ENCODE measurements around the gene EYA2.

The EYA2 gene

DNA sequence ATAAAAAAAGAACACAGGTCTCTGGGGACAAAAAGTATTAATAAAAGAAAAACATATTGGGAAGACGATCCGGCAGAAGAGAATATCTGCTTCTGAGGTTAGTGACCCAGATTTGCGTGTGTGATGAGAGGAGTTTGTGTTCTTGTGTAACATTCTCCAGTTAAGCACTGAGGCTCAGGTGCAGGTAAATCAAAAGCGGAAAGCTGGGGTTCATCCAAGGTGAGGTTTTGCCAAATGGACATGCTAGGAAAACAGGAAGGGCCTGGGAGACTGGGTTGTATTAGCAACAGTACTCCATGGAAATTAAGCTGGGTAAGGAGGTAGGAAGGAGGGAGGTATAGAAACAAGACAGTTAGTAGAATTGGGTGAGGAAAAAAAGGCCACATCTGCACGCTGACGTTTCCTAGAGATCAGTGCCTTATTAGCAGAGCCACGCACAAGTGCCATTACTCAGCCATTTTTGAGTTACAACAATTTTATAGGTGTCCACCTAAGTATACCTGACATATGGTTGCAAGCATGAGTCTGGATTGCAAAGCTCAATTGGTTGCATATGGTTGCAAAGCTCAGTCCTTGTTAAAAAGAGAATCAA is 322.3 kb downstream of the EYA2 start:
- Mint-ChIP-seq H3K4me3 (no peak overlapping the region), H3K27ac (no peak overlapping the region), H3K27me3 (ENCODE audit: low read depth) (no peaks in the 10 kb centered on the region), H3K9me3 (no peaks in the 10 kb centered on the region), H3K36me3 (ENCODE audit: low read depth) (peaks cover 37% of the 10 kb centered on the region), H3K4me1 (ENCODE audit: low read depth) (peaks cover 4% of the 10 kb centered on the region)

DNA sequence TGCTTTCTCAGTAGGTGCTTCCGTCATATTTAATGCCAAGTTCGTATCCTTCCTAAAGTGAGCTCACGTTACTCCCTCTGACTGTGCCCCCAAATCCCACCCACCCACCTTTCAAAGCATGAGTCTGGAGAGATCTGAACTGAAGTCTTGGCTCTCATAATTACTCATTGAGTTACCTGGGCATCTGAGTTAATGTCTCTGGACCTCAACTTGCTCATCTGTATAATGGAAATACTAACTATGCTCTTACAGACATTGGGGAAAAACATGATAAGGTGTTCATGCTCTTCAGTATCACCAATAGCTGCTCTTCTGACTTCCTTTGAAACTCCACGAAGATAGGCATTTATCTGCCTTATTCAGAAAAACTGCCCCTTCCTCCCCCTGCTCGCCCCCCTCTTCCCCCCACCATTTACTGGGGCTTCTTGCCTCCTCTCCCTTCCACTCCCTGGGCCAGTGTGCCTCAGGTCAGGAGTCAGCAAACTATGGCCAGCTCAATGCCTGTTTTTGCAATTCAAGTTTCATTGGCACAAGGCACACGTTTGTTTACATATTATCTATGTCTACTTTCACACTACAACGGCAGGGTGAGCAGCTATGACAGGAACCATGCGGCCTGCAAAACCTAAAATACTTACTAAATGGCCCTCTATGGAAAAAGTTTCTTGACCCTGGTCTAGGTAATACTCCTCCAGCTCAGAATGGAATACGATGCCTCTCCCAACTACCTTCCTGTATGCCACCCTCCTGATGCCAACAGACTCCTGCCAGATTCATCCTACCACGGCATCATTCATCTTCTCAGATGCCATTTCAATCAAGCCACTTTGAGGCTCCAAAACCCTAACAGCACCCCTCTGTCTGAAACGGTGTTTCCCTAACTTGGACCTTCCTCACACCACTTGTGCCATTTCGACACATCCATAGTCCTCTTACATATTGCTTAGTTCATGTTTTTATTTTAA is 323.1 kb downstream of the EYA2 start:
- Mint-ChIP-seq H3K27me3 (ENCODE audit: low read depth) (no peaks in the 10 kb centered on the region), H3K36me3 (ENCODE audit: low read depth) (peaks cover 41% of the 10 kb centered on the region), H3K4me1 (ENCODE audit: low read depth) (peaks cover 10% of the 10 kb centered on the region), H3K4me3 (no peak overlapping the region), H3K9me3 (no peaks in the 10 kb centered on the region), H3K27ac (no peak overlapping the region)

DNA sequence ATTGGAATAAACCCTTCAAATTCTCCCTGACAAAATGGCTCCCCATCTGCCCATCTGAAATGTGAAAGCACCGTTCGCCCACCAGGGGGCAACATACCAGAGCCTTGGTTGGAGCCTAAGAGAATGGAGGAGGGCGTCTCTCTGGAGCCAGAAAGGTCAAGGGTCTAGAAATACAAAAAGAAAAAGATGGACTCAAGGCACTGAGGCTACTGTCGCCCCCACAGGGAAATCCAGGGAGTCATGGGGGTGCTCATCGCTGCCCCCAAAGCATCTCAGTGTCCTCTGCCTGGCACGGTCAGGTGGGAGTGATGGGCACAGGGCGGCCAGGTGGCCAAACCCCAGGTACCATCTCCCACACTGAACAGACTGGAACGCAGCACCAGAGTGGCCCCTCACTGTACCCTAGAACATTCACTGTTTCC is 325.5 kb downstream of the EYA2 start:
- H3K4me3 Mint-ChIP-seq = no peak overlapping the region
- H3K27me3 Mint-ChIP-seq (ENCODE audit: low read depth) = no peaks in the 10 kb centered on the region
- peaks cover 12% of the 10 kb centered on the region for H3K4me1 Mint-ChIP-seq (ENCODE audit: low read depth)
- H3K9me3 Mint-ChIP-seq = no peaks in the 10 kb centered on the region
- H3K27ac Mint-ChIP-seq = no peak overlapping the region
- H3K36me3 Mint-ChIP-seq (ENCODE audit: low read depth) = peaks cover 50% of the 10 kb centered on the region

DNA sequence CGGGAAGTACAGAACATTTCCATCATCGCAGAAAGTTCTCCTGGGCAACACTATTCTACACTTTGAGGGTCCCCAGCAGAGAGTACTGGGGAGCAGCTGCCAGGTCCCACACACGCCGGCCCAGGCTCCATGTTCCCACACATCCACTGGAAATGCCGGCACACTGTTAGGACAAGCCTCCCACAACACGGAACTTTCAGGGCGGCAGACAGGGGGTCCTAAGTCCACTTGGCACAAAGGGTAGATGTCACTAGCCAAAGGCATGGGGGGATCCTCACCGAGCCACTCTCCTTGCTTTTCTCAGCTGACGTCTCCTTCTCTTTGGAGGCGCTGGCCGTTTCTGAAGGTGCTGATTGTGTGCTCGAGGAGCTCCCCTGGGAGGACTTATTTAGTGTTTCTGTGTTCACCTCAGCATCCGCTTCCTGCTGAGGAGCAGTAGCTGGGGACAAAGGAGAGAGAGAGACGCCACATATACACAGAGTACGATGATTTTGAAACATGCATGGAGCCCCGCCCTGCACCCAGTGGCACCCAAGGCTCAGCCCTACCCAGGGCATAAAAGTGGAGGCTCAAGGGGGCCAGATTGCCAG is 326.5 kb downstream of the EYA2 start:
- H3K27ac Mint-ChIP-seq = no peak overlapping the region
- peaks cover 45% of the 10 kb centered on the region for H3K36me3 Mint-ChIP-seq (ENCODE audit: low read depth)
- no peaks in the 10 kb centered on the region for H3K27me3 Mint-ChIP-seq (ENCODE audit: low read depth)
- no peaks in the 10 kb centered on the region for H3K9me3 Mint-ChIP-seq
- H3K4me1 Mint-ChIP-seq (ENCODE audit: low read depth) = peaks cover 9% of the 10 kb centered on the region
- no peak overlapping the region for H3K4me3 Mint-ChIP-seq

DNA sequence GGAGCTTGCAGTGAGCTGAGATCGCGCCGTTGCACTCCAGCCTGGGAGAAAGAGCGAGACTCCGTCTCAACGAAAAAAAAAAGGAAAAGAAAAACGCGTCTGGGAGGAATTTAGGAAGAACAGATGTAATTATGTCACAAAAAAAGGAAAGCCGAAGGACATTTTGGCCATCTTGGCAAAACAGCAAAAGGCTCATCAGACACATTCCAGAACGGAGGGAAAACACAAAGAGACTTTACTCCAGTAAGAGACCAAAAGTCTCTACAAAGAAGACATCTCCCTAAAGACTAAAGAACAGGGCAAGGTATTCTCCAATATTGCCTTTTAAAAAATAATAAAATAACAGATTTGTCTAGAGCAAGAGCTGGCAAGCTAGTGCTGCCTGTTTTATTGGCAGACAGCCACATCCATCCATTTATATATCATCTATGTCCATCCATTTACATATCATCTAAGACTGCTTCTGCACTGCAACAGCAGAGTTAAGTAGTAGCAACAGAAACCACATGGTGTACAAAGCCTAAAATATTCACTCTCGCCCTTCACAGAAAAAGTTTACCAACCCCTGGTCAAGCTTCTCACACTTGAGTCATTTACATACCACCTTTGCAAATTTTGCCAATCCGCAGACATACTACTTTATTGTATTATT is 328.0 kb downstream of the EYA2 start:
- H3K27me3 Mint-ChIP-seq (ENCODE audit: low read depth) = no peaks in the 10 kb centered on the region
- no peak overlapping the region for H3K4me3 Mint-ChIP-seq
- no peaks in the 10 kb centered on the region for H3K9me3 Mint-ChIP-seq
- H3K4me1 Mint-ChIP-seq (ENCODE audit: low read depth) = peaks cover 9% of the 10 kb centered on the region
- H3K27ac Mint-ChIP-seq = peak overlapping the region; percentile 34
- H3K36me3 Mint-ChIP-seq (ENCODE audit: low read depth) = peaks cover 44% of the 10 kb centered on the region

DNA sequence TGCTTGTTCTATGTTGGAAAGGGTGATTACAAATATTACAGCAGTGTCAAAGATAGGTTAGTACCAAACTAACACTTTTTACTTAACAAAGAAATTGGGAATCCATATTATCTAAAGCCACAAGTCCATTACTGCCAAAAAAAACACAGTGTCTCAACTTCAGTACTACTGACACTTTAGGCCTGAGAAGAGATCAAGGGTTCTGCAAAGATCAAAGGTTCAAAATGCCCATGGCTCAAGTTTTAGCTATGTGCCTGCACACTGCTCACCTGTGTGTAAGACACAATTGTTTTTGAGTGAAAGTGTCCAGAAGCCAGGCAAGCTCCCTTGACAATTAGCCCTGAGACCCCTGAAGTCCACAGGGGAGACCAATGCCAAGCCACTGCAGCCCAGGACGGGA is 329.3 kb downstream of the EYA2 start:
- Mint-ChIP-seq H3K4me1 (ENCODE audit: low read depth) (peaks cover 9% of the 10 kb centered on the region), H3K27me3 (ENCODE audit: low read depth) (no peaks in the 10 kb centered on the region), H3K9me3 (no peaks in the 10 kb centered on the region), H3K4me3 (no peak overlapping the region), H3K27ac (no peak overlapping the region), H3K36me3 (ENCODE audit: low read depth) (peaks cover 40% of the 10 kb centered on the region)

DNA sequence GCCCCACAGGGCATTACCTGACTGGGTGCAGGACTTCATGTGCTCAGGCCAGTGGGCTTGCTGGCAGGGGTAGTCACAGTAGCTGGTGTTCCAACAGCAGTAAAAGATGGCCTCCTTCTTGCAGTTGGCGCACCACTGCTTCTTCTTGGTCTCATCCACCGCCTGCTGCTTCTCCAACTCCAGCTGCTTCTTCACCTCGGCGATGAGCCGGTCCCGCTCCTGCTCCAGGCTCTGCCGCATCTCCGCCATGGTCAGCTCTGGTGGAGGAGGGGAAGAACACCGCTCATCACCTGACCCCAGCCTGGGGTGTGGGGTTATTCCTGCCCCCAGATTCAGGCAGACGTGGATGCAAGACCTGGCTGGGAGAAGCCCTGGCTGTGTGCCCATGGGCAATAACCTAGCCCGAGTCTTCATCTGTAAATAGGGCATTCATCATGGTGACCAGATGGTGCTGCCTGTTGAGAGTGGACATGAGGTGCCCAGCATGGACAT is 329.7 kb downstream of the EYA2 start:
- Mint-ChIP-seq H3K36me3 (ENCODE audit: low read depth) (peaks cover 43% of the 10 kb centered on the region), H3K4me3 (no peak overlapping the region), H3K4me1 (ENCODE audit: low read depth) (peaks cover 9% of the 10 kb centered on the region), H3K27me3 (ENCODE audit: low read depth) (no peaks in the 10 kb centered on the region), H3K27ac (no peak overlapping the region), H3K9me3 (no peaks in the 10 kb centered on the region)

DNA sequence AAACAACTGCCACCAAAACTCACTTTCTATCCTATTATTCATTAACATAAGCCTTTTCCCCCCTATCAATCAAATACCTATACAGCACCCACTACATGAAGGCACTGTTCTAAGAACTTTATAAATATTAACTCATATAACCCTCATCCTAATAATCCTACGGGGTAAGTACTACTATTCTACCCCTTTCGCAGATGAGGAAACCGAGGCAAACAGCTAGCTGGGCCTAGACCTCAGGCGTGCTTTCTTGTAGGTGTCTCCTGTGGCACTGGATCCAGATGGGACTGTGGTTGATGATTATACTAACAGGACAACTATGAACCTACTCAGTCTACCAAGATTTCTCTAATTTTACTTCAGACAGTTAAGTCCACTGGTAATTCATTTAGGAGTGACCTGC is 330.2 kb downstream of the EYA2 start:
- H3K4me1 Mint-ChIP-seq (ENCODE audit: low read depth) = peaks cover 9% of the 10 kb centered on the region
- no peaks in the 10 kb centered on the region for H3K9me3 Mint-ChIP-seq
- H3K27ac Mint-ChIP-seq = peak overlapping the region; percentile 26
- no peaks in the 10 kb centered on the region for H3K27me3 Mint-ChIP-seq (ENCODE audit: low read depth)
- H3K36me3 Mint-ChIP-seq (ENCODE audit: low read depth) = peaks cover 39% of the 10 kb centered on the region
- H3K4me3 Mint-ChIP-seq = no peak overlapping the region

DNA sequence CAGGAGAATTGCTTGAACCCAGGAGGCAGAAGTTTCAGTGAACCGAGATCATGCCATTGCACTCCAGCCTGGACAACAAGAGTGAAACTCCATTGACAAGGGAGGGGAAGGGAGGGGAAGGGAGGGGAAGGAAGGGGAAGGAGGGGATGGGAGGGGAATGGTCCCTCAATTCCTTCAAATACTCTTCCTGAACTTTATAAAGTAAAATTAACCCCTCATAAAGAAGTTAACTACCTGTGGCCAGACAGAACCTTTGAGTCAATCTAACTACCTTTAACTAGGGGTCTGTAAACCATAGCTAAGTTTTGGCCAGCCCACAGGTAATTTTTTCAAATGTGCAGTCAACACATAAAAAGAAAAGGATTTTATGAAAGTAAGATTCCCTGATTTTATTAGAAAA is 330.8 kb downstream of the EYA2 start:
- peaks cover 9% of the 10 kb centered on the region for H3K4me1 Mint-ChIP-seq (ENCODE audit: low read depth)
- H3K4me3 Mint-ChIP-seq = no peak overlapping the region
- no peaks in the 10 kb centered on the region for H3K27me3 Mint-ChIP-seq (ENCODE audit: low read depth)
- H3K36me3 Mint-ChIP-seq (ENCODE audit: low read depth) = peaks cover 37% of the 10 kb centered on the region
- H3K9me3 Mint-ChIP-seq = no peaks in the 10 kb centered on the region
- H3K27ac Mint-ChIP-seq = no peak overlapping the region

DNA sequence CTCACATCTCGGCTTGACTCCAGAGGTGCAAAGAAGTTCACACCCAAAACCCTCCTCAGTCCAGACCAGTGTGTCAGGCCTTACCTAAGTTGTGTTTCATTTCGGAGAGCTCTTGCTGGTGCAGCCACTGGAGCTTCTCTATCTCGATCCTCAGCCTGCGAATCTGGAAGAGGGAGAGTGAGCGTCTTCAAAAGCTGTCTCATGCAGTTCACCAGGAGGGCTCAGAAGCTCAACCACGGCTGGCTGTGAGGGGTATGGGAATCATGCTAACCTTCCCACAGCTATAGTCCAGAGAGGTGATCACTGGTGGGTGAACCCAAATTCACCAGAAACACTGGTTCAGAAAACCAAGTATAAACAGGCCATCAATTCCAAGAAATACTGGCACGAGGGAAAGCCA is 332.5 kb downstream of the EYA2 start:
- H3K36me3 Mint-ChIP-seq (ENCODE audit: low read depth) = peaks cover 37% of the 10 kb centered on the region
- no peaks in the 10 kb centered on the region for H3K9me3 Mint-ChIP-seq
- peaks cover 6% of the 10 kb centered on the region for H3K4me1 Mint-ChIP-seq (ENCODE audit: low read depth)
- no peak overlapping the region for H3K27ac Mint-ChIP-seq
- H3K27me3 Mint-ChIP-seq (ENCODE audit: low read depth) = no peaks in the 10 kb centered on the region
- no peak overlapping the region for H3K4me3 Mint-ChIP-seq

DNA sequence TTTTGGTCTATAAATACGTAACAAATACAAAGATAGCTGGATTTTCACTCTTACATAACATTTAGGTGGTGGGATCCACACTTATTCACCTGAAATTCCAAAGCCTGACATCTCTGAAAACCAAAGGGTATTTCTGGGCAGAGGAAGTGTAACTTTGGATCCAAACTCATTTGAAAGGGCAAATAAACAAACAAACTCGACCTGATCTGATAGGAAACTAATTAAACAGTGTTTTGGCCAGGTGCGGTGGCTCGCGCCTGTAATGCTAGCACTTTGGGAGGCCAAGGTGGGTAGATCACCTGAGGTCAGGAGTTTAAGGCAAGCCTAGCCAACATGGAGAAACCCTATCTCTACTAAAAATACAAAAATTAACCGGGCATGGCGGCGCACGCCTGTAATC is 332.9 kb downstream of the EYA2 start:
- Mint-ChIP-seq H3K4me1 (ENCODE audit: low read depth) (peaks cover 2% of the 10 kb centered on the region), H3K9me3 (no peaks in the 10 kb centered on the region), H3K4me3 (no peak overlapping the region), H3K27ac (no peak overlapping the region), H3K36me3 (ENCODE audit: low read depth) (peaks cover 33% of the 10 kb centered on the region), H3K27me3 (ENCODE audit: low read depth) (no peaks in the 10 kb centered on the region)

DNA sequence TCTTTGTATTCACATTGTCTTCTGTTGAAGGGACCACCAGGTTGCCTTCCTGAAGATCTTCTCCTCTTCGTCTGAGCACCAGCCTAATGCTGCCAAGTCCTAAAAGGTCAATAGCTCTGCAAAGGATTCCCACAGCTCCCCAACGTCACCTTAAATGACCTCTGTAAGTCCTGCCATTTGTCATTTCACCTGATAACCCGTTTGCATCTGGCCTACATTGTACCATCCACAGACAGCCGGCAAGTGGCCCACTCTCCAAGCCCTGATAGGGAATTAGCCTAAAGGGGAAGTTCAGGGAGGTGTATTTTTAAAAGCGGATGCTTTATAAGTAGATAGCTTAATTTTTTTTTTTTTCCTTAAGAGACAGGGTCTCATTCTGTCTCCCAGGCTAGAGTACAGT is 334.0 kb downstream of the EYA2 start:
- H3K4me3 Mint-ChIP-seq = no peak overlapping the region
- H3K9me3 Mint-ChIP-seq = no peaks in the 10 kb centered on the region
- no peaks in the 10 kb centered on the region for H3K4me1 Mint-ChIP-seq (ENCODE audit: low read depth)
- H3K27me3 Mint-ChIP-seq (ENCODE audit: low read depth) = no peaks in the 10 kb centered on the region
- H3K36me3 Mint-ChIP-seq (ENCODE audit: low read depth) = peaks cover 36% of the 10 kb centered on the region
- H3K27ac Mint-ChIP-seq = no peak overlapping the region

DNA sequence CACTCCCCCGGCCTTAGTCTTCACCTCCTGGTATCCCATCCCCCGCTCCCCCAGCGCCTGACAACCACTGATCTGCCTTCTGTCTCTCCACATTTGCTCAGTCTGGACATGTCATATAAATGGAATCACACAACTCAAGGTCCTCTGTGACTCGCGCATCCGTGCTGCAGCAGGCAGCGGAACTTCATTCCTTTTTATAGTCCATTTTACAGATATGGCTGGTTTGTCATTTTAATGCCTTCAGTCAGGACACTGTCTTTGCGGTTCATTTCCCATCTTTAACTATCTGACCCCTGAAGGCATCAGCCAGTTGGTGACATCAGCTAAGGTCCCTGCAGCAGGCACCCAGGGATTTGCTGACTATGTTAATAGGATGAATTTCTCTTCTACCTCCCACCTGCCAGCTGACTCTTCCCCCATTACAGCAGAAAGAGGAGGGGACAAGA is 336.2 kb downstream of the EYA2 start:
- no peaks in the 10 kb centered on the region for H3K9me3 Mint-ChIP-seq
- H3K36me3 Mint-ChIP-seq (ENCODE audit: low read depth) = peaks cover 33% of the 10 kb centered on the region
- H3K4me1 Mint-ChIP-seq (ENCODE audit: low read depth) = peaks cover 2% of the 10 kb centered on the region
- no peak overlapping the region for H3K4me3 Mint-ChIP-seq
- no peak overlapping the region for H3K27ac Mint-ChIP-seq
- no peaks in the 10 kb centered on the region for H3K27me3 Mint-ChIP-seq (ENCODE audit: low read depth)

DNA sequence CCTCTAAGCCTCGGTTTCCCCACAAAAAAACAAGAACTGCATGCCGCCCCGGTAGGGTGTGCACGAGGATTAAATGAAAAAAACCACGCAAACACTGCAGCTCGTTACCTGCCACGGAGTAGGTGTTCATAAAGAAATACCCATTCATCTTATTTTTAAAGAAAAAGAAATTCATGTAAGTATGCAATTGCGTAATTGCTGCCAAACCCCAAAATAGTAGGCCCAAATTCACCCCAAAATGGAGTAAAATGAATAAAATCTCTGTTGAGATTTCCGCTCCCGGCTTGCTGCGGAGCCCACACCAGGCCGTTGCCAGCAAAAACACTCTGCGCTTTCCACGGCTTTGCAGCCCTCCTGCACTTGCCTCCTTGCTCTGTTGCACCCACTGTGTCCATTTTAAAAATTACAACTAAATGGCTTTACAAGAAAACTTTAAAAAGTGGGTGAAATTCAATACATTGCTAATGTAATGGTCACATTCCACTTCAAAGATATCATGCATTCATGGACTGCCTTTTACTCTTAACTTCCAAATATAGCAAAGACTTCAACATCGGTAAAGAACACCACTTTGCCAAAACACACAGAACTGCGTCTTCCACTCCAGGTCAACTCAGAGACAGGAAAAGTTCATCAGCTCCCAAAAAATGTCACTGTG is 336.9 kb downstream of the EYA2 start:
- no peaks in the 10 kb centered on the region for H3K9me3 Mint-ChIP-seq
- H3K27ac Mint-ChIP-seq = no peak overlapping the region
- H3K4me1 Mint-ChIP-seq (ENCODE audit: low read depth) = peaks cover 2% of the 10 kb centered on the region
- H3K27me3 Mint-ChIP-seq (ENCODE audit: low read depth) = no peaks in the 10 kb centered on the region
- H3K4me3 Mint-ChIP-seq = no peak overlapping the region
- H3K36me3 Mint-ChIP-seq (ENCODE audit: low read depth) = peaks cover 36% of the 10 kb centered on the region

All from T-helper 1 cell treated with Interleukin-12 subunit alpha and Interleukin-12 subunit beta and Interleukin-4 antibody, amounts not matched to agents 30 μg/mL and 1 μg/mL, for 36 hours (primary cell).